Muscle layer of colon (tissue), 2 donors: ENCODE results near the gene DPYSL3.

Experiments used
- H3K27ac ChIP-seq: one replicate; pipeline ENCODE4 v1.7.0; 2013; ENCODE audit warnings: low read depth, mild to moderate bottlenecking, low read length, moderate library complexity
- H3K27me3 ChIP-seq, 2 donors: one replicate each; pipeline ENCODE4 v1.7.0; 2013; ENCODE audit warnings: low read length in 2 of 2, mild to moderate bottlenecking in 2 of 2; ENCODE audit not compliant: insufficient read depth in 2 of 2, control insufficient read depth in 1 of 2
- H3K36me3 ChIP-seq: one replicate; pipeline ENCODE4 v1.7.0; 2013; ENCODE audit warnings: mild to moderate bottlenecking, low read length; ENCODE audit not compliant: insufficient read depth
- H3K4me1 ChIP-seq: one replicate; pipeline ENCODE4 v1.7.0; 2013; ENCODE audit warnings: mild to moderate bottlenecking, low read length; ENCODE audit not compliant: insufficient read depth
- H3K4me3 ChIP-seq, 2 donors: one replicate each; pipeline ENCODE4 v1.7.0; 2013; ENCODE audit warnings: low read length in 2 of 2, low read depth in 1 of 2, mild to moderate bottlenecking in 1 of 2, moderate library complexity in 1 of 2
- H3K9ac ChIP-seq: one replicate; pipeline ENCODE4 v1.7.0; 2013; ENCODE audit warnings: low read length
- H3K9me3 ChIP-seq: one replicate; pipeline ENCODE4 v1.7.0; 2013; ENCODE audit warnings: mild to moderate bottlenecking, low read length
- donor health status: abdominal sarcoma.
- donor health status: Adenocarcinoma of cecum.

The DPYSL3 gene

GRCh38 chr5:147432323-147432722 lies 77.5 kb downstream of the DPYSL3 start:
- H3K4me3 ChIP-seq, result no peak overlapping the region
- peak overlapping the region; percentile 41 for H3K27ac ChIP-seq
- no peaks in the 10 kb centered on the region for H3K27me3 ChIP-seq
- no peaks in the 10 kb centered on the region for H3K9me3 ChIP-seq
- H3K9ac ChIP-seq, result no peak overlapping the region
- H3K36me3 ChIP-seq, result no peaks in the 10 kb centered on the region
- H3K4me1 ChIP-seq, result peaks cover 80% of the 10 kb centered on the region

- Histone ChIP-seq H3K9me3 (no peaks in the 10 kb centered on the region), H3K4me3 (no peak overlapping the region), H3K27ac (peak overlapping the region; percentile 41), H3K27me3 (no peaks in the 10 kb centered on the region), H3K9ac (no peak overlapping the region), H3K36me3 (no peaks in the 10 kb centered on the region), H3K4me1 (peaks cover 80% of the 10 kb centered on the region)
These were observed 78.3 kb downstream of the DPYSL3 start for GRCh38 chr5:147431586-147431985.

- Histone ChIP-seq H3K27me3 (no peaks in the 10 kb centered on the region), H3K27ac (no peak overlapping the region), H3K9me3 (no peaks in the 10 kb centered on the region), H3K9ac (no peak overlapping the region), H3K4me3 (no peak overlapping the region), H3K4me1 (peaks cover 78% of the 10 kb centered on the region), H3K36me3 (no peaks in the 10 kb centered on the region)
These were observed 79.2 kb downstream of the DPYSL3 start for GRCh38 chr5:147430628-147431027.

- Histone ChIP-seq H3K4me3 (no peak overlapping the region), H3K36me3 (peaks cover 5% of the 10 kb centered on the region), H3K4me1 (peaks cover 58% of the 10 kb centered on the region), H3K9me3 (no peaks in the 10 kb centered on the region), H3K9ac (no peak overlapping the region), H3K27me3 (no peaks in the 10 kb centered on the region), H3K27ac (no peak overlapping the region)
These were observed 82.1 kb downstream of the DPYSL3 start for GRCh38 chr5:147427521-147428401.

GRCh38 chr5:147426640-147427327 lies 83.1 kb downstream of the DPYSL3 start:
- Histone ChIP-seq H3K4me3 (no peak overlapping the region), H3K4me1 (peaks cover 48% of the 10 kb centered on the region), H3K36me3 (peaks cover 5% of the 10 kb centered on the region), H3K27me3 (no peaks in the 10 kb centered on the region), H3K9me3 (no peaks in the 10 kb centered on the region), H3K9ac (no peak overlapping the region), H3K27ac (no peak overlapping the region)

- peaks cover 47% of the 10 kb centered on the region for H3K4me1 ChIP-seq
- peaks cover 33% of the 10 kb centered on the region for H3K36me3 ChIP-seq
- H3K27ac ChIP-seq, result no peak overlapping the region
- no peak overlapping the region for H3K9ac ChIP-seq
- H3K9me3 ChIP-seq, result no peaks in the 10 kb centered on the region
- no peak overlapping the region for H3K4me3 ChIP-seq
- no peaks in the 10 kb centered on the region for H3K27me3 ChIP-seq
These were observed 91.3 kb downstream of the DPYSL3 start for GRCh38 chr5:147418613-147419012.

GRCh38 chr5:147417135-147417813 lies 92.6 kb downstream of the DPYSL3 start:
- Histone ChIP-seq H3K36me3 (peaks cover 45% of the 10 kb centered on the region), H3K4me1 (peaks cover 59% of the 10 kb centered on the region)

GRCh38 chr5:147415651-147416050 lies 94.2 kb downstream of the DPYSL3 start:
- Histone ChIP-seq H3K27ac (peak overlapping the region; percentile 77), H3K27me3 (no peaks in the 10 kb centered on the region), H3K36me3 (peaks cover 56% of the 10 kb centered on the region), H3K4me1 (peaks cover 74% of the 10 kb centered on the region), H3K9me3 (no peaks in the 10 kb centered on the region), H3K9ac (no peak overlapping the region), H3K4me3 (no peak overlapping the region)

More at GRCh38 chr5:147417135-147417813, 92.6 kb downstream of the DPYSL3 start:
- Histone ChIP-seq H3K9me3 (no peaks in the 10 kb centered on the region), H3K27me3 (no peaks in the 10 kb centered on the region), H3K9ac (no peak overlapping the region), H3K27ac (peak overlapping the region; percentile 77), H3K4me3 (peak overlapping the region in 1 of 2 donors; percentile 0)

GRCh38 chr5:147413266-147413665 lies 96.6 kb downstream of the DPYSL3 start:
- Histone ChIP-seq H3K27ac (peak overlapping the region; percentile 35), H3K9me3 (no peaks in the 10 kb centered on the region), H3K4me1 (peaks cover 74% of the 10 kb centered on the region), H3K36me3 (peaks cover 74% of the 10 kb centered on the region), H3K4me3 (no peak overlapping the region), H3K27me3 (no peaks in the 10 kb centered on the region), H3K9ac (no peak overlapping the region)

- Histone ChIP-seq H3K4me3 (no peak overlapping the region), H3K36me3 (peaks cover 76% of the 10 kb centered on the region)
These were observed 97.3 kb downstream of the DPYSL3 start for GRCh38 chr5:147412561-147412960.

More at GRCh38 chr5:147412561-147412960, 97.3 kb downstream of the DPYSL3 start:
- Histone ChIP-seq H3K9ac (no peak overlapping the region), H3K9me3 (no peaks in the 10 kb centered on the region), H3K27ac (peak overlapping the region; percentile 12), H3K27me3 (no peaks in the 10 kb centered on the region), H3K4me1 (peaks cover 67% of the 10 kb centered on the region)
